ENCODE measurements around the gene ATP6V0B. TPM values are rescaled to one million over a fixed set of nuclear protein-coding genes. Genes with fewer than 3 reads are reported as not detected.

ATP6V0B gene
- total RNA-seq, 2 donors from 2014 or later = 161 to 203 TPM

- Mint-ChIP-seq H3K4me3 (peak overlapping the region; percentile 93), H3K9me3 (no peaks in the 10 kb centered on the region), H3K27ac (peak overlapping the region; percentile 33 to 59), H3K36me3 (peaks cover 24% of the 10 kb centered on the region), H3K4me1 (ENCODE audit: low read depth in 2 of 2) (peaks cover 37 to 38% of the 10 kb centered on the region in 2 donors), H3K27me3 (no peaks in the 10 kb centered on the region)
- ATAC-seq (peak in 1 of 2 donors; percentile 53), DNase-seq (ENCODE audit: low spot score) (no peak)
These were observed 4.9 kb downstream of the ATP6V0B start for GRCh38 chr1:43979528-43980254.

DNA sequence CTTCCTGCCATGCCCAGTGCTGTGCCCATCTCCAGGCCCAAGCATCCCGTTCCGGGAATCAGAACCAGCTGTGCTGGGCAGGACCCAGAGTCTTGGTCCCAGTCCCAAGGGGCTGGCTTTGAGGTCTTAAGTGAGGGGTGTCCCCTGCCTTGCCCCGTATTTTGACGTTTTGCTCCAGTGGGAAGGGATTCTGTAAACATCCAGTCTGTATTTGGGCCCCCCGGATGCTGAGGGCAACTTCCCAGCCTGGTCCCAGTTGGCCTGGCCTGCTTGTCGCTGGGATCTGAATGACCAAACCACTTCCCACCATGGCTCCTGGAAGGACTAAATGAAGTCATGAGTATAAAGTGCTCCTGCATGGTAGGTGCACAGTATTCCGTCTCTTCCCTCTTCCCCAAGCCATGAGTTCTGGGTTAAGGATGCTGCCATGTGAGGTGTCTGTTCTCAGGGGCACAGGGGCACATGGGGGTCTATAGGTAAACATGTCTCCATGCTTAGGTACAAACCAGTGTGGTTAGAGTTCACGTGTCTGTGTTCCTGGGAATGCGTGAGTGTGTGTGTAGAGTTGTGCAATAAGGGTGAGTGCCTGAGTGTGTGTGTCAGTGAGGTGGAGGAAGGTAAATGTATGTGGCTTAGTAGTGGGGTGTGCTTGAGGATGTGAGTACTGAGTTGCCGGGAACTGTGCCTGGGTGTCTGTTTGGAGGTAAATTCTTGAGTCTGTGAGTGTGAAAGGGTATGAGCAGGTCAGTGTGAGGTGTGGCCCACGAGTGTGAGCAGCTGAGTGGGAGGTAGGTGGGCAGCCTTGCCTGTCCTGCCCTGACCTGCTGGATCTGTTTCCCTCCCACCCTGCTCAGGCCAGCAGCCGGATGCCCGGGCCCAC is 5.7 kb downstream of the ATP6V0B start:
- Mint-ChIP-seq H3K4me3 (peak overlapping the region; percentile 93), H3K27ac (peak overlapping the region; percentile 33 to 59), H3K4me1 (ENCODE audit: low read depth in 2 of 2) (peaks cover 37 to 38% of the 10 kb centered on the region in 2 donors), H3K9me3 (no peaks in the 10 kb centered on the region), H3K36me3 (peaks cover 24% of the 10 kb centered on the region), H3K27me3 (no peaks in the 10 kb centered on the region)
- DNase-seq (ENCODE audit: low spot score) (no peak), ATAC-seq (no peak)

- Mint-ChIP-seq H3K4me1 (ENCODE audit: low read depth in 2 of 2) (peaks cover 33 to 34% of the 10 kb centered on the region in 2 donors), H3K27me3 (no peaks in the 10 kb centered on the region), H3K27ac (no peak overlapping the region), H3K4me3 (peak overlapping the region; percentile 93), H3K36me3 (peaks cover 24% of the 10 kb centered on the region), H3K9me3 (no peaks in the 10 kb centered on the region)
- DNase-seq (ENCODE audit: low spot score) = no peak
- no peak for ATAC-seq
These were observed 6.4 kb downstream of the ATP6V0B start for GRCh38 chr1:43981135-43981491.

DNA sequence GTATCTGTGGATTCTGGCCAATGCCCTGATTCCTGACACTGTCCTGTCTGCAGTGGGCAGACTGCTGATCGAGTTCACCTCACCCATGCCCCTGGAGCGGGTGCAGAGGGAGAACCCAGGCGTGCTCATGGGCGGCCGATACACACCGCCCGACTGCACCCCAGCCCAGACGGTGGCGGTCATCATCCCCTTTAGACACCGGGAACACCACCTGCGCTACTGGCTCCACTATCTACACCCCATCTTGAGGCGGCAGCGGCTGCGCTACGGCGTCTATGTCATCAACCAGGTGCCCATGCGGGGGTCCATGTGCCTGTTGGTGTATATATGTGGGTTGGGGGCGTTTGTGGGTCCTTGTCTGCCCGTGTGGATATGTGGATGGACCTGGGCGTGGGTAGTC is 6.9 kb downstream of the ATP6V0B start:
- H3K9me3 Mint-ChIP-seq = no peaks in the 10 kb centered on the region
- peaks cover 28 to 29% of the 10 kb centered on the region in 2 donors for H3K4me1 Mint-ChIP-seq (ENCODE audit: low read depth in 2 of 2)
- no peaks in the 10 kb centered on the region for H3K27me3 Mint-ChIP-seq
- H3K27ac Mint-ChIP-seq = no peak overlapping the region
- DNase-seq (ENCODE audit: low spot score) (no peak), ATAC-seq (no peak)
- H3K4me3 Mint-ChIP-seq = no peak overlapping the region
- H3K36me3 Mint-ChIP-seq = peaks cover 21% of the 10 kb centered on the region

DNA sequence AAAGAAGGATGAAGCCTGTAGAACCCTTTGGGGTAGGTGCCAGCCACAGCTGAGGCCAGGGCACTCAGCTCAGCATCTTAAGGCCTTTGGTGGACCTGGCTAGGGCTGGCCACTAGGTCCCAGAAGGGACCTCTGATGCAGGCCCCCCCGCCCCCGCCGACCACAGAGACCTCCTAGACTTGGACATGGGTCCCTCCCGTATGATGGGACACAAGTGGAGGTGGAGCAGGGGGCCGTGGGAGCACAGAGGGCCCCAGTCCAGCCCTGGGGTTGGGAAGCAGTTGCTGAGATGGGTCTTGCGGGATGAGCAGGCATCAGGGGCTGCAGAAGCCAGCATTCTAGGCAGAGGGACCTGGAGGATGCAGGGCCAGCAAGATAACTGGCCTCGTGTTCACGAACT is 7.5 kb downstream of the ATP6V0B start:
- Mint-ChIP-seq H3K4me3 (no peak overlapping the region), H3K9me3 (no peaks in the 10 kb centered on the region), H3K36me3 (peaks cover 15% of the 10 kb centered on the region), H3K4me1 (ENCODE audit: low read depth in 2 of 2) (peaks cover 22 to 23% of the 10 kb centered on the region in 2 donors), H3K27me3 (no peaks in the 10 kb centered on the region), H3K27ac (no peak overlapping the region)
- DNase-seq (ENCODE audit: low spot score) = no peak
- no peak for ATAC-seq

DNA sequence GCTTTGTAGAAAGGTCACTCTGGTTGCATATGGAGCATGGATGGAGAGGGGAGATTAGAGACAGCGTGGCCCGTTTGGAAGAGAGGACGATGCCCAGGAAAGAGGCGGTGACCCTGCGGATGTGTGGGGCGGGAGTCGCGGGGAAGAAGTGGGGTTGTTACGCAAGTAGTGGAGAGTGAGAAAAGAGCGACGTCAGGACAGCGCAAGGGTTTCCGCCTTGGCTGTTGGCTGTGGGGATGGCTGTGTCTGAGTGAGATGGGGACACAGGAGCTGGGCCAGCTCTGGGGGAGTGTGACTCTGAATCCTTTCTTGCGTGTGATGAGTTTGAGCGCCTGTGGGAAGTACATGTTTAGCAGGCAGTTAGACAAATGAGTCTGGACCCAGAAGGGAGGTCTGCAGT is 8.0 kb downstream of the ATP6V0B start:
- no peak overlapping the region for H3K27ac Mint-ChIP-seq

DNA sequence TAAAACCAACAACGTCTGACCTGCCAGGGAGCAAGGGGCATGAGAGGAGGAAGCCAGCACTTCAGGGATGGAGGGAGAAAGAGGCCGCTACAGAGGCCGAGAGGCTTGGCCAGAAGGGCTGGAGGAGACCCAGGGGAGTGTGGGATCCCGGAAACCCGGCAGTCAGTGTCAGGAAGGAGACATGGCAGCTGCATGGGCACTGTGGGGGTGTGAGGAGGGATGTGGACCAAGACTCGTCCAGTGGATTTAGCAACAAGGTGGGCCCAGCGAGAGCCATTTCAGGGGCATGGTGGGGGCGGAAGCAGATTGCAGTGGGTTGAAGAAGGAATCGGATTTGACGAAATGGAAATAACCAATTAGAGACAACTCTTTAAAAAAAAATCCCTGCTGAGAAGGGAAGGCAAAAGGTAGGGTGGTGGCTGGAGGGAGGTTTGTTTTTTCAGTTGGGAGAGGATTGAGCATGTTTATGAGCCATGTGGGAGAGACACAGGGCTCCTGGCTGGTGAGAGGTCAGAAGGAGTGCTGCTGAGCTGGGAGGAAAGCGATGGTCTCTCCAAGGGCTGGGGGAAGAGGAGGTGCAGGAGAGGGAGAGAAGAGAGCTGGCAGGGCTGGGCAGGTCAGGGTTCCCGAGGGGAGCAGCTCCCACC is 8.6 kb downstream of the ATP6V0B start:
- DNase-seq (ENCODE audit: low spot score) (no peak), ATAC-seq (no peak)
- Mint-ChIP-seq H3K9me3 (no peaks in the 10 kb centered on the region), H3K4me1 (ENCODE audit: low read depth in 2 of 2) (peaks cover 12% of the 10 kb centered on the region in 2 donors), H3K4me3 (no peak overlapping the region), H3K36me3 (peaks cover 6% of the 10 kb centered on the region), H3K27ac (no peak overlapping the region), H3K27me3 (no peaks in the 10 kb centered on the region)

More for the DNA sequence above, 8.0 kb downstream of the ATP6V0B start:
- ATAC-seq (no peak), DNase-seq (ENCODE audit: low spot score) (no peak)
- Mint-ChIP-seq H3K27me3 (no peaks in the 10 kb centered on the region), H3K4me1 (ENCODE audit: low read depth in 2 of 2) (peaks cover 17% of the 10 kb centered on the region in 2 donors), H3K4me3 (no peak overlapping the region), H3K9me3 (no peaks in the 10 kb centered on the region), H3K36me3 (peaks cover 10% of the 10 kb centered on the region)

GRCh38 chr1:43984855-43985254 is 10.1 kb downstream of the ATP6V0B start:
- Mint-ChIP-seq H3K4me3 (no peak overlapping the region), H3K27me3 (no peaks in the 10 kb centered on the region)
- no peak for DNase-seq (ENCODE audit: low spot score)

DNA sequence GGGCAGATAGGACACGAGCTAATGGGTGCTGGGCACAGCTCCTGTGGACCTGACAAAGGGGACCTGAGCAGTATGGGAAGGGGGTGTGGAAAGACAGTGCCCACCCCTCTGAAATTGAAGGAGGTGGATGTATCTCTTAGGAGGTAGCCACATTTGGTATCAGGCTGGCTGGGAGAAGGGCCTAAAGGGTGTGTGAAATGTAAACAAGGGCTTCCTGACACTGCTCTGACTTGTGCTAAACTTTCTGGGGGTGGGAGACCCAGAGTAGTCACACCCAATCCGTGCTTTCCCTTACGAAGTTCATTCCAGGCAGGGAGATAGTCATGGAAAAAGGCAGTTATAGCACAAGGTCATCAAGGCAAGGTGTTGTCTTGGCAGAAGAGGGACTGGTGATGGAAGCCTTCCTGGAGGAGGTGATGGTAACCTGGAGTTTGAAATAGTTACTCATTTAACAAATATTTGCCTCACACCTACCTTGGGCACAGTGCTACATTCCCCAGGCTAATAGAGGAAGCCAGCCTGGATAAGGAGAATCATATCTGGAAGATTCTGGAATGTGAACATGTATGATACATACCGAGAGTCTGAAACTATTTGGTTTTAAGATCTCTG is 11.3 kb downstream of the ATP6V0B start:
- peaks cover 0 to 2% of the 10 kb centered on the region in 2 donors for H3K4me1 Mint-ChIP-seq (ENCODE audit: low read depth in 2 of 2)
- H3K9me3 Mint-ChIP-seq = no peaks in the 10 kb centered on the region
- H3K27me3 Mint-ChIP-seq = no peaks in the 10 kb centered on the region
- no peak overlapping the region for H3K4me3 Mint-ChIP-seq
- no peak for DNase-seq (ENCODE audit: low spot score)
- no peak for ATAC-seq
- H3K36me3 Mint-ChIP-seq = no peaks in the 10 kb centered on the region
- no peak overlapping the region for H3K27ac Mint-ChIP-seq

More at GRCh38 chr1:43984855-43985254, 10.1 kb downstream of the ATP6V0B start:
- Mint-ChIP-seq H3K36me3 (peaks cover 6% of the 10 kb centered on the region), H3K27ac (no peak overlapping the region), H3K4me1 (ENCODE audit: low read depth in 2 of 2) (peaks cover 7 to 8% of the 10 kb centered on the region in 2 donors), H3K9me3 (no peaks in the 10 kb centered on the region)
- no peak for ATAC-seq

DNA sequence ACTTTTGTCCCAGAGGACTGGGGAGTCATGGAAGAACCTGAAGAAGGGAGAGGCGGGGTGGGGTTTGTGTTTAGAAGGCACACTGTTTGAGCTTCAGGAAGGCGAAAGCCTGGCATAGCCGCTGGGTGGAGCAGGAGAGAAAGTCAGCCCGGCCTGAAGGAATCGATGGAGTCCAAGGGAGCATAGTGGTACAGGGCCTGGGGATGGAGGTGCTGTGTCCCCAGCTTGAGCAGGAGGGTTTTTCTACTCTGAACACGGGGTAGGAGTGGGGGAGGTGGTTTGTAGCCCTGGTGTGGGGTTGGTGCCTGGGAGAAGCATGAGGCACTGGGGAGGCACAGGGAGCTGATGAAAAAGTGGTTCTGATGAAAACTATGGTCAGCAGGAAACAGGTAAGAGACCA is 12.0 kb downstream of the ATP6V0B start:
- ATAC-seq = no peak

DNA sequence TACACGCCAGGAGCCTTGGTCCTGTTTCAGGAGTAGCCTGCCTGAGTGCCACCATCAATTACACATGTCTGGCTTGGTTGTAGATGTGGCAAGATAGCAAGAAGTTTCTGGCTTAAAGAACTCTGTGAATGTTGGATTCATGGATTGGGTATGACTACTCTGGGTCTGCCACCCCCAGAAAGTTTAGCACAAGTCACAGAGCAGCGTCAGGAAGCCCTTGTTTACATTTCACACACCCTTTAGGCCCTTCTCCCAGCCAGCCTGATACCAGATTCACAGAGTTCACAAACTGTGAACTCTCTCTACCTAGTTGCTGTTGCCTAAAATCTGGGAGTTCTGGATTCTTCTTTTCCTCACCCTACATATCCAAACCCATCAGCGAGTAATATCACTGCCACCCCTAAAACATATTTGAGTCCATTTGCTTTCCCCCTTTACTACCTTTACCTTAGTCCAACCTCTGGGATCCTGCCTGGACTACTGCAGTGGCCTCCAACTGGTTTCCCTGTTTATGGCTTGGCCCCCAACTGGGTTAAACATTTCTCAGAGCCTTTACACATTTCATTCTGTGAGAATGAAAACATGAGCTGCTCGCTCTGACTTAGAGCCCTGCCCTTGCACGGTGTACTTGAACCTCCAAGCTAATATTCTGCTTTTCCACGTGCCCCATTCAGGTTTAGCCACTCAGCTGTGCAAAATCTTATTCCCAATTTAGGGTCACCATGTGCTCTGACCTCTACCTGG is 12.6 kb downstream of the ATP6V0B start:
- Mint-ChIP-seq H3K9me3 (no peaks in the 10 kb centered on the region), H3K4me1 (ENCODE audit: low read depth in 2 of 2) (peaks cover 4 to 6% of the 10 kb centered on the region in 2 donors), H3K27ac (no peak overlapping the region), H3K27me3 (no peaks in the 10 kb centered on the region), H3K4me3 (no peak overlapping the region), H3K36me3 (no peaks in the 10 kb centered on the region)
- ATAC-seq (no peak), DNase-seq (ENCODE audit: low spot score) (no peak)

More for the DNA sequence above, 12.0 kb downstream of the ATP6V0B start:
- Mint-ChIP-seq H3K4me1 (ENCODE audit: low read depth in 2 of 2) (peaks cover 0 to 2% of the 10 kb centered on the region in 2 donors), H3K27ac (no peak overlapping the region), H3K27me3 (no peaks in the 10 kb centered on the region), H3K9me3 (no peaks in the 10 kb centered on the region), H3K4me3 (no peak overlapping the region), H3K36me3 (no peaks in the 10 kb centered on the region)
- no peak for DNase-seq (ENCODE audit: low spot score)

GRCh38 chr1:43990271-43991199 is 15.8 kb downstream of the ATP6V0B start:
- Mint-ChIP-seq H3K27me3 (no peaks in the 10 kb centered on the region), H3K9me3 (no peaks in the 10 kb centered on the region), H3K36me3 (no peaks in the 10 kb centered on the region), H3K4me1 (ENCODE audit: low read depth in 2 of 2) (peaks cover 10% of the 10 kb centered on the region in 2 donors), H3K4me3 (peak overlapping the region; percentile 79), H3K27ac (peak overlapping the region; percentile 32 to 35)
- DNase-seq (ENCODE audit: low spot score) = no peak
- ATAC-seq = no peak

Data from natural killer cell treated with Interleukin-12 subunit alpha and Interleukin-12 subunit beta and Interleukin-15 and Interleukin-18, amount 100 ng/mL, for 72 hours (primary cell).